Activated naive CD8-positive, alpha-beta T cell (primary cell): ENCODE results near the gene CWC27.
"Not testable (repeated sequence)": the region's sequence is repeated elsewhere in the genome, so short reads cannot be mapped to it uniquely, and the experiment has no call there.

Experiments
- H3K27ac Mint-ChIP-seq: one replicate; pipeline ENCODE4 v1.8.0; 2021; ENCODE audit warnings: mixed read lengths
- H3K27me3 Mint-ChIP-seq: one replicate; pipeline ENCODE4 v1.8.0; 2021; ENCODE audit warnings: mixed read lengths
- H3K36me3 Mint-ChIP-seq: one replicate; pipeline ENCODE4 v1.8.0; 2021; ENCODE audit warnings: mixed read lengths
- H3K4me1 Mint-ChIP-seq: one replicate; pipeline ENCODE4 v1.8.0; 2021; ENCODE audit warnings: low read depth, mixed read lengths
- H3K4me3 Mint-ChIP-seq: one replicate; pipeline ENCODE4 v1.8.0; 2021; ENCODE audit warnings: mild to moderate bottlenecking, mixed read lengths
- H3K9me3 Mint-ChIP-seq: one replicate; pipeline ENCODE4 v1.8.0; 2021; ENCODE audit warnings: low read depth, mixed read lengths

The CWC27 gene

GRCh38 chr5:64811050-64811640, 42.4 kb downstream of the CWC27 start:
- Mint-ChIP-seq H3K27ac (no peak overlapping the region), H3K4me1 (no peaks in the 10 kb centered on the region), H3K27me3 (no peaks in the 10 kb centered on the region), H3K9me3 (no peaks in the 10 kb centered on the region), H3K4me3 (no peak overlapping the region), H3K36me3 (peaks cover 7% of the 10 kb centered on the region)

DNA sequence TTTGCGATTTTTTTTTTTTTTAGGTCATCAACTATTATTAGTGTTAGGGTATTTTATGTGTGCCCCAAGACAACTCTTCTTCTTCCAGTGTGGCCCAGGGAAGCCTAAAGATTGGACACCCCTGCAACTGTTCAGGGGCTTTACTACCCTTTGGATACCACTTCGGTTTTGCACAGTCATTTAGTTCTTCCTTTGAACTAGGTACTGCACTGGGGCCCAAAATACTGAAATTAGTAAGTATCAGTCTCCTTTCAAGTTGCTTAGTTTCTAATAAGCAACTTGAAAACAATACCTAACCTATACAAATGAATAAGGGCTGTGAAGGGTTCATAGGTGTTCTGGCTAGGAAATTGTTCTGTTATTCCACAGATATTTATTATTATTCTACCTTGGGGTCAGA, 45.3 kb downstream of the CWC27 start:
- H3K27me3 Mint-ChIP-seq = no peaks in the 10 kb centered on the region
- H3K27ac Mint-ChIP-seq = no peak overlapping the region
- H3K4me1 Mint-ChIP-seq = no peaks in the 10 kb centered on the region
- no peak overlapping the region for H3K4me3 Mint-ChIP-seq
- H3K9me3 Mint-ChIP-seq = no peaks in the 10 kb centered on the region
- H3K36me3 Mint-ChIP-seq = peaks cover 7% of the 10 kb centered on the region

GRCh38 chr5:64818245-64818644, 49.5 kb downstream of the CWC27 start:
- Mint-ChIP-seq H3K27ac (no peak overlapping the region), H3K9me3 (no peaks in the 10 kb centered on the region), H3K4me3 (no peak overlapping the region), H3K27me3 (no peaks in the 10 kb centered on the region), H3K4me1 (peaks cover 9% of the 10 kb centered on the region), H3K36me3 (peaks cover 18% of the 10 kb centered on the region)

- H3K4me1 Mint-ChIP-seq, H3K4me3 Mint-ChIP-seq, H3K9me3 Mint-ChIP-seq, H3K27me3 Mint-ChIP-seq, H3K27ac Mint-ChIP-seq: not testable (repeated sequence)
- H3K36me3 Mint-ChIP-seq = peaks cover 18% of the 10 kb centered on the region
Measured at GRCh38 chr5:64819345-64819744, 50.6 kb downstream of the CWC27 start.

- no peaks in the 10 kb centered on the region for H3K9me3 Mint-ChIP-seq
- no peak overlapping the region for H3K27ac Mint-ChIP-seq
- H3K4me1 Mint-ChIP-seq = peaks cover 9% of the 10 kb centered on the region
- no peaks in the 10 kb centered on the region for H3K27me3 Mint-ChIP-seq
- H3K36me3 Mint-ChIP-seq = peaks cover 11% of the 10 kb centered on the region
- H3K4me3 Mint-ChIP-seq = no peak overlapping the region
Measured at GRCh38 chr5:64822320-64822719, 53.6 kb downstream of the CWC27 start.

GRCh38 chr5:64826541-64826940, 57.8 kb downstream of the CWC27 start:
- peaks cover 9% of the 10 kb centered on the region for H3K4me1 Mint-ChIP-seq
- no peak overlapping the region for H3K27ac Mint-ChIP-seq
- no peak overlapping the region for H3K4me3 Mint-ChIP-seq
- H3K27me3 Mint-ChIP-seq = no peaks in the 10 kb centered on the region
- H3K36me3 Mint-ChIP-seq = peaks cover 16% of the 10 kb centered on the region
- no peaks in the 10 kb centered on the region for H3K9me3 Mint-ChIP-seq

- no peak overlapping the region for H3K27ac Mint-ChIP-seq
- H3K9me3 Mint-ChIP-seq = no peaks in the 10 kb centered on the region
- no peaks in the 10 kb centered on the region for H3K27me3 Mint-ChIP-seq
- peaks cover 10% of the 10 kb centered on the region for H3K36me3 Mint-ChIP-seq
- H3K4me3 Mint-ChIP-seq = no peak overlapping the region
- H3K4me1 Mint-ChIP-seq = no peaks in the 10 kb centered on the region
Measured at GRCh38 chr5:64827703-64828102, 59.0 kb downstream of the CWC27 start.

- not testable (repeated sequence) for H3K27ac Mint-ChIP-seq
Measured at GRCh38 chr5:64830650-64831049, 61.9 kb downstream of the CWC27 start.

DNA sequence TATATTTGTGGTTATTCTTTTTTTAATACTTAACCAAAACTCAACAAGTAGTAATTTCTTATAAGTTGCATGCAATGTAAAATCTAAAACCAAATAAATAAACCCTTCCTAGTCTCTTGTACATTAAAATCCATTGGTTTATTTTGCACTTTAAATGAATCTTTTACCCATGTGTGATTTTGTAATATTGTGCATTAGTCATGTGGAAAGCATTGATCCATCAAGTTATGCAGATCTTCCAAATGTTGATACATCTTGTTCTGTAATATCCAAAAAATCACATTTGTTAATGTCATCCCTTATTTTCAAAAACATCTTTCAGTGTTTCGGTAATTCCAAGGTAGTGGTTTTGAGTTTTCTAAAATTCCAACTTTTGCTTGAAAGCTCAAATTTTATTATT, 63.3 kb downstream of the CWC27 start:
- H3K27ac Mint-ChIP-seq = no peak overlapping the region
- H3K27me3 Mint-ChIP-seq = no peaks in the 10 kb centered on the region
- no peaks in the 10 kb centered on the region for H3K4me1 Mint-ChIP-seq
- H3K9me3 Mint-ChIP-seq = no peaks in the 10 kb centered on the region
- H3K36me3 Mint-ChIP-seq = peaks cover 15% of the 10 kb centered on the region
- H3K4me3 Mint-ChIP-seq = no peak overlapping the region

More at GRCh38 chr5:64830650-64831049, 61.9 kb downstream of the CWC27 start:
- H3K27me3 Mint-ChIP-seq, H3K4me3 Mint-ChIP-seq, H3K4me1 Mint-ChIP-seq, H3K9me3 Mint-ChIP-seq: not testable (repeated sequence)
- H3K36me3 Mint-ChIP-seq = peaks cover 15% of the 10 kb centered on the region

- H3K4me1 Mint-ChIP-seq = no peaks in the 10 kb centered on the region
- no peak overlapping the region for H3K27ac Mint-ChIP-seq
- no peak overlapping the region for H3K4me3 Mint-ChIP-seq
- H3K27me3 Mint-ChIP-seq = no peaks in the 10 kb centered on the region
- H3K9me3 Mint-ChIP-seq = no peaks in the 10 kb centered on the region
- peaks cover 14% of the 10 kb centered on the region for H3K36me3 Mint-ChIP-seq
Measured at GRCh38 chr5:64834037-64834436, 65.3 kb downstream of the CWC27 start.

DNA sequence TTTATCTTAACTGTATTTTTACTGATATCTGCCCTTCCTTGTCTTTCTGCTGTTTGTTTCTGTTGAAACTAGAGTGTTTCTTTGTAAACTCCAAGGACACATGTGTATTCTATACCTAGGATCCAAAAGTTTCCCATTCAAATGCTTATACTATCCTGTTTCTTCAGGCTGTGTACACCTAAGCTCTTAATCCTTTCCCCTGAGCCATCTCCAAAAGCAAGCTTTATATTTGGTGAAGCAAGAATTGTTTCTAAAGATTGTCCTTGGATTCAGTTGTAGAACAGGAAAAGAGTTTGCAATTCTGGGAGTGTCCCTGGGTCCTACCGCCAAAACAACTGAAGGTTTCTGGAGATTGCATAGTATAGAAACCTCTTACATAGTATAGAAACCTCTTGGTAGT, 65.9 kb downstream of the CWC27 start:
- peaks cover 16% of the 10 kb centered on the region for H3K36me3 Mint-ChIP-seq
- no peaks in the 10 kb centered on the region for H3K27me3 Mint-ChIP-seq
- H3K4me3 Mint-ChIP-seq = no peak overlapping the region

DNA sequence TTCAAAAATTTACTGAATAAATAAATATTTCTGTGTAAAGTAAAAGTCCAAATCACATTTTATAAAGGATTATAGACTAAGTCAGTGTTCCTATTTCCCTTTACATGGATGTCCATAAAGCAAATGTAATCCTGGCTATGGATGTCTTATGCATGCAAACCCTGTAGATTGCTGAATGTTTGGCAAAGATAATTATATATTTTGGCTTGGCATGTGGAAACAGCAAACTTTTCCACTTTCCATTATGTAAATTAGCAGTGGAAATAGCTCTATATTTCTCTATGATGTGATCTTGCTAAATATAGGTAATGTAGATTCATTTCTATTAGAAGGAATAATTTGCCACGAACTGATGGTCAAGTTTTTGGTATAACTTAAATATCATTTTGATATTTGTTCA, 66.5 kb downstream of the CWC27 start:
- peaks cover 20% of the 10 kb centered on the region for H3K36me3 Mint-ChIP-seq
- H3K27ac Mint-ChIP-seq = no peak overlapping the region
- peaks cover 9% of the 10 kb centered on the region for H3K9me3 Mint-ChIP-seq
- H3K4me1 Mint-ChIP-seq = no peaks in the 10 kb centered on the region
- H3K27me3 Mint-ChIP-seq = no peaks in the 10 kb centered on the region
- no peak overlapping the region for H3K4me3 Mint-ChIP-seq

More for the DNA sequence above, 65.9 kb downstream of the CWC27 start:
- H3K9me3 Mint-ChIP-seq = peaks cover 5% of the 10 kb centered on the region
- H3K27ac Mint-ChIP-seq = no peak overlapping the region
- no peaks in the 10 kb centered on the region for H3K4me1 Mint-ChIP-seq

GRCh38 chr5:64836190-64836755, 67.5 kb downstream of the CWC27 start:
- Mint-ChIP-seq H3K4me1 (no peaks in the 10 kb centered on the region), H3K4me3 (no peak overlapping the region), H3K27ac (no peak overlapping the region), H3K27me3 (no peaks in the 10 kb centered on the region), H3K36me3 (peaks cover 30% of the 10 kb centered on the region), H3K9me3 (peaks cover 9% of the 10 kb centered on the region)

GRCh38 chr5:64836786-64837185, 68.1 kb downstream of the CWC27 start:
- Mint-ChIP-seq H3K36me3 (peaks cover 33% of the 10 kb centered on the region), H3K27ac (no peak overlapping the region)

DNA sequence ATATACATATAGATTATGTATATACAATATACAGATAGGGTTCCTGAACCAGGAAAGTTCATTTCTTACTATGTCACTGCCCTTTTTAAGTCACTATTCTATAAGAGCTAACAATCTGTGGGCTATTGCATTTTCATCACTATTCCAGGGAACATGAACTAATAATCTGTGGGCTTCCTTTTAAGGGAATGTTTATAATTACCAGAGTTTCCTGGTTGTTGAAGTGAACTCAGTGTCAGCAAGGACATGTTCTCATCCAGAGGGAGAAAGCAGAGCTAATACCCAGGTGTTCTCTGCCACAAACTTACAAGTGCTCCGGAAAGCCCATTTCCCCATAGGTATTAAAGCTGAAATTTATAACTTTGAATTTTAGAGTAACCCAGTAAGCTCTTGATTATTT, 69.6 kb downstream of the CWC27 start:
- no peaks in the 10 kb centered on the region for H3K27me3 Mint-ChIP-seq
- no peaks in the 10 kb centered on the region for H3K4me1 Mint-ChIP-seq
- peaks cover 9% of the 10 kb centered on the region for H3K9me3 Mint-ChIP-seq
- H3K27ac Mint-ChIP-seq = no peak overlapping the region
- no peak overlapping the region for H3K4me3 Mint-ChIP-seq
- H3K36me3 Mint-ChIP-seq = peaks cover 36% of the 10 kb centered on the region

More at GRCh38 chr5:64836786-64837185, 68.1 kb downstream of the CWC27 start:
- Mint-ChIP-seq H3K27me3 (no peaks in the 10 kb centered on the region), H3K4me1 (no peaks in the 10 kb centered on the region), H3K9me3 (peaks cover 9% of the 10 kb centered on the region), H3K4me3 (no peak overlapping the region)

GRCh38 chr5:64838803-64839202, 70.1 kb downstream of the CWC27 start:
- H3K27me3 Mint-ChIP-seq = no peaks in the 10 kb centered on the region
- peaks cover 37% of the 10 kb centered on the region for H3K36me3 Mint-ChIP-seq
- H3K9me3 Mint-ChIP-seq = peaks cover 9% of the 10 kb centered on the region
- no peaks in the 10 kb centered on the region for H3K4me1 Mint-ChIP-seq
- no peak overlapping the region for H3K27ac Mint-ChIP-seq
- no peak overlapping the region for H3K4me3 Mint-ChIP-seq
